Activated CD4-positive, CD25-positive, alpha-beta regulatory T cell treated with anti-CD3 and anti-CD28 coated beads, Interleukin-2, amount 50 U/mL, for 16 hours (primary cell): ENCODE results near the gene ATP5ME.
"Not testable (repeated sequence)": the region's sequence is repeated elsewhere in the genome, so short reads cannot be mapped to it uniquely, and the experiment has no call there.

Experiments
- DNase-seq: peaks from one replicate; pipeline ENCODE4 v3.0.0-alpha.2; 2020; ENCODE audit warnings: low read depth, low spot score

Gene ATP5ME

GRCh38 chr4:656436-657337, 17.4 kb downstream of the ATP5ME start:
- no peak for DNase-seq

DNA sequence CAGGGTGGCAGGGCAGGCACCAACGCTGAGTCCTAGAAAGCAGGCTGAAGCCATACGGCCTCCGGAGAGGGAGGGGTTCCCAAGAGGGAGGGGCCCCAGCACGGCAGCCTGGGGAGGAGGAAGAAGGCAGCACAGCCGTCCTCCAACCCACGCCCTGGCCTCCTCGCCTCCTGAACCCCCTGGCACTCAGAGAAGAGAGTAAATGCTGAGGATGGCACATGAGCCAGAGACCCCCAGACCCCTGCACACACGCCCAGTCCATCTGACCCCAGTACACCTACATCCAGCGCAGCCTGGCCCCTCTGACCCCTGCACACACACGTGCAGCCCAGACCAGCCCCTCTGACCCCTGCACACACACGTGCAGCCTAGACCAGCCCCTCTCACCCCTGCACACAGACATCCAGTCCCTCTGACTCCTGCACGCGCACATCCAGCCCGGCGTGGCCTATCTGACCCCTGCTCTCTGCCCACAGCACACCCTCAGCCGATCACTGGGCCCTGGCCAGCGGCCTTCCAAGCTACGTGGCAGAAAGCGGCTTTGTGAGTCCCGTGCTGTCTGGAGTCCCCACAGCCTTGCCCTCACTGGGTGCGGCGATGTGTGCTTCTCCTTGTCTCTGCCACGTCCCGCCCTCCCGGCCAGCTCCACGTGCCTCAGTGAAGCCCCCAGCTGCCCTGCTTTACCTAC, 18.5 kb downstream of the ATP5ME start:
- DNase-seq, result no peak

DNA sequence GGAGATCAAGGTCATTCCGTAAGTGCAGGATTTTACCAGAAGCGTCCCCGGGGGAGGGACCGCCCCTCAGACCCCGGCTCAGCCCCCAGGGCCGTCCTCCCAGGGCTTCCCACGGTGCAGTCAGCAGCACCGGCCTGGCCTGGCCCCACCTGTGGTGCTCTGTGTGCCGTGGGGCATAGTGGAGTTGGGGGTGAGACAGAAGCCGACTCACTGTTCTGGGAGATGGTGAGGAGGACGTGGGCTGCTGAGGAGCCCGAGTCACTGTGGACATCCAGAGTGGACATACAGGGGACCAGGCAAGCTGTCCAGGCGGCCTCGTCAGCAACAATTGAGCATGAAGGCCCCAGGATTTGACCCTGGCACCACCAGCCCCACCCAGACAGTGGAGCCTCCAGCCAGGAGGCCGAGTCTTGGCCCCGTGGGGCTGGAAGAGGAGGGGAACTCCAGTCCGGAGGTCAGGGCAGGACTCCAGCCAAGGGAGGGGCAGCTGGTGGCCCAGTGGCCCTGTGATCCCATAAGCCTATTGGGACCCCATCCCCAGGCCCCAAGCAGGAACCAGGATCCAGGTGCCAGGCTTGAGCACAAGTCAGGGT, 19.1 kb downstream of the ATP5ME start:
- no peak for DNase-seq

GRCh38 chr4:654503-654845, 19.6 kb downstream of the ATP5ME start:
- no peak for DNase-seq

DNA sequence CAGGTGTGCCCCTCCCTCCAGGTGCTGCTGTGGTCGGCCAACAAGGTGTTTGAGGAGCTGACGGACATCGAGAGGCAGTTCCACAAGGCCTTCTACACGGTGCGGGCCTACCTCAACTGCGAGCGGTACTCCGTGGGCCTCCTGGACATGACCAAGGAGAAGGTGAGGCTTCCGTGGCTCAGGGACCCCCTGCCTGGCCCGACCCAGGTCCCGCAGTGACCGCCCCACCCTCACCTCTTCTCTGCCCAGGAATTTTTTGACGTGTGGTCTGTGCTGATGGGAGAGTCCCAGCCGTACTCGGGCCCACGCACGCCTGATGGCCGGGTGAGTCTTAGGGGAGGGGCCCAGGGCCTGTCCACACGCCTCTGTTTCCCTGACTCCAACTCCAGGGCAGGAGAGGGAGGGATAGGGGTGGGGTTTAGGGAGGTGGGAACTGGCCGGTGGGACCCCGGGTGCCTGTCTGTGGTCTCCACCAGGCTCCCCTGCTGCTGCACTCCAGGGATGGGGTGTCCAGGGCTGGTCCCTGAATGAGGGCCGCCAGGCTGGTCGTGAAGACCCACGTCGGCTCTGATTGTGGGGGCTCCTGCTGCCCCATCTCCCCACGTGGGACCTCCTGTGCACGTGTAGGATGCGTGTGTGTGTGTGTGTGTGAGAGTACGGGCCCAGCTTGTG, 20.1 kb downstream of the ATP5ME start:
- no peak for DNase-seq

DNA sequence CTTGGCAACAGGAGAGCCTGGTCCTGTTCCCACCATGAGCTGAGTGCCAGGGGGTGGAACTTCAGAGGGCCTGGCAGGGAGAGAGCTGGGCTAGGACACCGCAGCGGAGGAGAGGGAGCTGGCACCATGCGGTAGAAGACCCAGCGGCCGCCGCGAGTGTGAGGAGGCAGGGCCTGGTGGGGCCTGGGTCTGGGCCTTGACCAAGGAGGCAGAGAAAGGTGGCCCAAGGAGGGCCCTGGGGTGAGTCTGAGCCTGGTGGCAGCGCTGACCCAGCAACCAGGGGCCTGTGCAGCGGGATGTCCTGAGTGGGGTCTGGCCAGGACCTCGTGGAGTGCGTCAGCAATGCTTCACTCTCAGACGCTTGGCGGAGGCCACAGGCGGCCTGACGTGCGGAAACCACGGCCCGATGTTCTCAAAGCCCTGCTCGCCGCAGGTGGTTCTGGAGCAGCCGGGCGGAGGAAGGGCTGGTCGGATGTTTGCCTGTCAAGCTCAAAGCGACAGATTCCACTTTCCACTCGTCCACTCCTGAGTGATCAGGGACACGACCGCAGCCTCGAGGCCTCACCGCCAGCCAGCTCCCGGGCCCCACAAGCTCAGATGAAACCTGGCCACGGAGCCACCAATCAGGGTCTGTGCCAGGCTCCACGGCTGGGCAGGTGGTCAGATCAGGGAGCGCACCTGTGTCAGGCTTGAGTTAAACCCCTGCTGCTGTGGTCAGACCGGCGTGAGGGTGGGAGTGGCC, 20.8 kb downstream of the ATP5ME start:
- DNase-seq, result no peak

DNA sequence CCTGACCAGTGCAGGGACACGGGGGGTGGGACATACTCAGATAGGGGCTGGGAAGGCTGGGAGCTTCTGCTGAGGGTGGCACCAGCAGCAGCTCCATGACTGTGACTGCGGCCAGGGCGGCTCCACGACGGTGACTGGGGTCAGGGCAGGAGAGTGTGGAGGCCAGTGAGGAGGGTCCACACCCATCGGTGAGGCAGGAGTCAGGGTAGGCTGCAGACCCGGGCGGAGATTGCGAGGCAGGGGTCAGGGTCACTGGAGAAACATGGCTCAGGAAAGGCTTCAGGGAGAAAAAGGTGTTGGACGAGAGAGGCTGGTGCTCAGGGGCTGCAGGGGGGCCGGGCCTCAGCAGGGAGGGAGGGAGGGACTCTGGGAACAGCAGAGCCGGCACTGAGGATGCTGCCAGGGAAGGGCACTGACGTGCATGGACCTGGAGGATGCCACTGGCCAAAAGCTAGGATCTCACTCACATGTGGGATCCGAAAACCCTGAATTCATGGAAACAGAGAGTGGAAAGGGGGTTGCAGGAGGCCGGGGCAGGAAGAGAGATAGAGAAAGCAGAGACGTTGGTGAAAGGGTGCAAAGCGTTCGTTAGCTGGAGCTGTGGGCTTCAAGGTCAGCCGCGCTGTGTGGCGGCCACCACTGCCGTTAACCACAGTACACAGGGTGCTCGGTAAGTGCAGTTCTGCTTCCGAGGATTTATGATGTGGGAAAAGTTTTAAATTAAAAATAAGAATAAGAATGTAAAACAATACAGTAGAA, 22.0 kb downstream of the ATP5ME start:
- DNase-seq, result no peak

DNA sequence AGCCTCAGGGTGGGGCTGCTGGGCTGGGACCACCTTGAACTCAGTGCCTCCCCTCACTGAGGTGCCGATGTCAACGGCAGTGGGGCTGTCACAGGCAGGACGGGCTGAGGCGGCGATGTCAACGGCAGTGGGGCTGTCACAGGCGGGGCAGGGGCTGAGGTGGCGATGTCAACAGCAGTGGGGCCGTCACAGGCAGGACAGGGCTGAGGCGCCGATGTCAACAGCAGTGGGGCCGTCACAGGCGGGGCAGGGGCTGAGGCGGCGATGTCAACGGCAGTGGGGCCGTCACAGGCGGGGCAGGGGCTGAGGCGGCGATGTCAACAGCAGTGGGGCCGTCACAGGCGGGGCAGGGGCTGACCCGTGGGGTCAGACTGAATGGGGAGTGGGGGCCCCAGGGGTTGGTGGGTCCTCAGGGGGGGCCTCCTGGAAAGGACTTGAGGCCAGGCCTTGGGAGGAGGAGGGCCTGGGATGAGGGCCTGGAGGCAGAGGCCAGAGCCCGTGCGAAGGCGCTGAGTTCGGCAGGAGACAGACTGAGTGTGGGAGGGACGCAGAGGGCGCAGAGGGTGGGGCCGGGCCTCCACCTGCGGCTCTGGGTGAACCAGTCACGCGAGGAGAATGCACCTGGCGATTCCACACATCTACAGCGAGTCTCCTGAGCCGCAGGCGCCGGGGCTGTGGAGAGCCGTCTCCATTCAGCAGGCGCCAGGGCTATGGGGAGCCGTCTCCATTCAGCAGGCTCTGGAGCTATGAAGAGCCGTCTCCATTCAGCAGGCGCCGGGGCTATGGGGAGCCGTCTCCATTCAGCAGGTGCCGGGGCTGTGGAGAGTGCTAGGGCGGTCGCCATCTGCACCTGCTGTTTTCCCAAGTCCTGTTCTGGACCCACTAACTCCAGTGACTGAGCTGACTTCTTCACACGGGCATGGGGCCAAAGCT, 22.9 kb downstream of the ATP5ME start:
- DNase-seq, result no peak

DNA sequence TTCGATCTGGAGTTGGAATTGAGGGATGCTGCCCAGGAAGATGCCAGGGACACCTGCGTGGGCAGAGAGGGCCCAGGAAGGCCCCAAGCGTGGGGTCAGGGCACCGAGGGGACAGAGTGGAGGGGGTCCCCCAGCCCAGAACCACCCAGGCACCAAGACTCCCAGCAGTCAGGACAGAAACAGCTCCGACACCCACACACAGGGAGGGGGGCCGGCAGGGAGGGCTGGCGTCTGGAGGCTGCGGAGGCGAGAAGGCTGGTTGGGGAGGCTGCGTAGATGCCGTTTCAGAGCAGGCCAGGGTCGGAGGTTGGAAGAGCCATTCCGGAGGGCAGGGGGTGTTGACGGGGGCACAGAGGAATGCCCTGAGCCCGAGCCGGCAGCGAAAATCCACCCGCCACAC, 23.6 kb downstream of the ATP5ME start:
- DNase-seq, result no peak

- no peak for DNase-seq
Observed at GRCh38 chr4:649751-650310, 24.2 kb downstream of the ATP5ME start.

DNA sequence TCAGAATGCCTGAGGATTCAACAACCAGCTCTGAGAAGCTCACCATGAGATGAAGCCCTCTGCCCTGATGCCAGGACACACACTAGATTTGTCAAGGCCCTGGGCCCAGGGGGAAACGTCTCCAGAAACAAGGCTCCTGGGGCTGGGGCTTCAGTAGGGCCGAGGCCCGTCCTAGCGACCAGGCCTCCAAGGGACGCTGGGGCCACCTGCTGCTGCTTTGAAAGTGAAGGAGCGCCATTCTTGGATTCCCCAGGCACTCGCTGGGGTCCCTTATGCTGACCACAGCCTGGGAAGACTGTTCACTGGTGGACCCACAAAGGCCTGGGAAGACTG, 24.8 kb downstream of the ATP5ME start:
- no peak for DNase-seq

DNA sequence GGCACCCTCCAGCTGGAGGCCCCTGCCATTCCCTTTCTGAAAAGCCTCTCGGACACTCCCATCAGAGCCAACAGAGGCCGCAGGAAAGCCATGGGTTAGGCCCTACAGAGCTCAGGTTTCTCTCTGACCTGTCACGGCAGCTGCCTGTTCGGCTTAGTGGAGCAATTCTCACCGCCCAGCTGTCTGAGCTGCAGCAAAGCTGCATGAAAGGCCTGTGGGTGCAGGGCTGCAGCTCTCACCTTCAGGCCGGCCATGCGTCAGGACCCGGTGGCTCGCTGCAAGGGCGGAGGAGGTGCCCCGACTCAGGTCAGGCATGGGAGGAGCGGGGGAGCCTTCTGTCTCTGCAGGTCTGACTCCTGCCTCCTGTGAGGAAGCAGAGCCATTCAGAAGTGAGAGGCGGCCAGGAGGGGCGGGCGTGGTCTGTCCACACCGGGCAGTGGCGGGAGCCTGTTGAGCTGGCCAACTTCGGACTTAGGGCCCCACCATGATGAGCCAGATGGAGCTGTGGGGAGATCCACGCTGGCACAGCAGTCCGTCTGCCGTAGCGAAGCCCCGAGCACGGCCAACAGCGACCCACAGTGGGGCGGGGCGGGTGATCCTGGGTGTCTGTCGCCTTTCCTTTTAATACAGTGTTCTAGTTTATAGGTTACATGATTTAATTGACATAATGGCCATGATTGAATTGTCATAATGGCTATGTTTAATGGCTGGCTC, 25.3 kb downstream of the ATP5ME start:
- DNase-seq, result no peak

DNA sequence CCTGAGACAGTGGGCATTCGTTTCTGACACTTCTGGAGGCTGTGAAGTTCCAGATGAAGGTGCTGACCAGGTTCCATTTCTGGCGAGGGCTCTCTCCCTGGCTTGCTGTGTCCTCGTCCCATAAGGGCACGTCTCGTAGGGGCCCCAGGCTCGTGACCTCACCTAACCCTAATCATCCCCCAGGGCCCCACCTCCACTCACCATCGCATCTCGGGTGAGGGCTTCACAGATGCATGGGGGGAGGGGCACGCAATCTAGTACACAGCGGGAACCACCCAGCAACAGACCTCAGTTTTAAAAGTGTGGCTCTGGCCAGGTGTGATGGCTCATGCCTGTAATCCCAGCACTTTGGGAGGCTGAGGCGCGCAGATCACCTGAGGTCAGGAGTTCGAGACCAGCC, 26.6 kb downstream of the ATP5ME start:
- DNase-seq, result no peak

- DNase-seq, result no peak
Observed at GRCh38 chr4:646460-646859, 27.6 kb downstream of the ATP5ME start.

DNA sequence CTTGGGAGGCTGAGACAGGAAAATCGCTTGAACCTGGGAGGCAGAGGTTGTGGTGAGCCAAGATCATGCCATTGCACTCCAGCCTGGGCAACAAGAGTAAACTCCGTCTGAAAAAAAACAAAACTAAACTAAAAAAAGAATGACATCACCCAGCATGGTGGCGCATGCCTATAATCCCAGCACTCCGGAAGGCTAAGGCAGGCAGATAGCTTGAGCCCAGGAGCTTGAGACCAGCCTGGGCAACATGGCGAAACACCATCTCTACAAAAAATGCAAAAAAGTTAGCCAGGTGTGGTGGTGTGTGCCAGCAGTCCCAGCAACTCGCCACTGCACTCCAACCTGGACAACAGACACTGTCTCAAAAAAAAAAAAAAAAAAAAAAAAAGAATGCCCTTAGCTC, 31.7 kb downstream of the ATP5ME start:
- not testable (repeated sequence) for DNase-seq

DNA sequence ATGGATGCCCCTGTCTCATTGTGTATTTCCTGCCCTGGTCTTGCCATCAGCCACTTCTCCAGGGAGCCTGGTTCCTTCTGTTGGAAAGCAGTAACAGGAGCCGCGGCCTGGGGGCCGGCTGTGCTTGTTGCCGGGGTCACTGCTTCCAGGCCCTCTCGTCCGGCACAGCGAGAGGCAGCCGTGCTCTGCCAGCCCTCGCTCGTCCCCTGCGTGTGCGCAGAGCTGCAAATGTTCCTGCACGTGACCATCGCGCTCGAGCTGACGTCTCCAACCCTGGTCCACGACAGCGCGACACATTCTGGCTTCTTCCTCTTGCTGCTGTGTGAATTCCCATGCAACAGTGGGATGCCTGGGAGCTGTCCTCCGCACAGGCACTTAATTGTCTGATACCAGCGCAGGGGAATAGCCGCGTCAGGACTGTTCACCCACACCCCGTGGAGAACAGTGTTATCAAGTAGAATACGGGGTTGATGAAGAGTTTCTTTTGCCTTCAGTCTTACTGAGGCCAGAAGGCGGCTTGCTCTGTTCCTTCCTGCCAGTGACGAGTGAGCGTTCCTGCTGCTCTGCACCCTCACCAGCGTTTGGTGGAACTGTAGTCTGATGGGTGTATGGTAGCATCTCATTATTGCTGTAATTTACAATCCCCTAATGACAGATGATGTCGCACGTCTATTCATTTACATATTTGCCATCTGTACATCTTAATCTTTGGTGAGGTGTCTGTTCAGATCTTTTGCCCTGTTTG, 36.4 kb downstream of the ATP5ME start:
- DNase-seq, result no peak

DNA sequence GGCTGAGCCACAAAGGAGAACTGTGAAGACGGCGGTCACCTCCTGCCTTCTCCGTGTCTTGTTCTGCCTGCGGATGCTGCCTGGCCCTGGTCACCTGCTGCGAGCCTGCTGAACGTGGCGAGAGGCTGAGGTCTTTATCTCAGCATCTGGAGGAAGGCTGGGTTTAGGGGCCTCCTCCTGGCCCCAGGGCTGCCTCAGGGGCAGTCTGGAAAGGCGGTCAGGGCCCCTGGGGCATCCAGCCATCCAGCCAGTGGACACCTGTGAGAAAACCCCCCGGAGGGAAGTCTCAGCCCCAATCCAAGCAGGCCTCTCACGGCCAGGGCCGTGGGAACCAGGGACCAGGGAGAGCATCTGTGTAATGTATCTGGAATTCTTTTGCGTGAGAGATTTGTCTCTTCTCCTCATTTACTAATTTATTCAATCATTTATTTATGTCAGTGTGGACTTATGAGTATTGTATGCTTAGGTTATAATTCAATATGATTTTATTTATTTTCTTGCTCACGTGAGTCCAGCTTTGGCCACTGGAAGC, 37.4 kb downstream of the ATP5ME start:
- no peak for DNase-seq
